ENCODE results near the gene CSF3.

GRCh38 chr17:39966771-39967170 lies 48.5 kb upstream of the CSF3 start:
- TF ChIP-seq CTCF (IDR thresholded peaks at IDR 0.05) (no peak), POLR2A (IDR thresholded peaks at IDR 0.05) (no peak)
